A549 (cell line): ENCODE data around the gene MAN1C1.

Experiments
- EP300 ChIP-seq, 2 experiments: fragments of >200 bp; sonication (Bioruptor Twin); formaldehyde crosslinking; IDR thresholded peaks; 2 replicates in 1 of 2; 3 replicates in 1 of 2; pipeline ENCODE4 v1.6.1; 2016 to 2017
- JUN ChIP-seq, 2 experiments: fragments of >200 bp; sonication (Bioruptor Twin); formaldehyde crosslinking; IDR thresholded peaks; 2 replicates in 1 of 2; 3 replicates in 1 of 2; pipeline ENCODE4 v1.6.1; 2016 to 2017
- MAZ ChIP-seq: fragments of 150-350 bp; IDR thresholded peaks from 2 replicates; pipeline ENCODE4 v1.6.1; 2014; ENCODE audit warnings: antibody characterized with exemption, low read depth, low read length, borderline replicate concordance
- SMC3 ChIP-seq: fragments of >200 bp; sonication (Bioruptor Twin); formaldehyde crosslinking; IDR thresholded peaks from 3 replicates; pipeline ENCODE4 v1.6.1; 2018; ENCODE audit warnings: inconsistent platforms
- TFCP2L1 ChIP-seq: fragments of 250-450 bp; sonication (Bioruptor Pico); IDR thresholded peaks from 2 replicates; pipeline ENCODE4 v1.5.0; 2021; ENCODE audit warnings: mild to moderate bottlenecking
- TF ChIP-seq, protein P1 (sequence below): fragments of >200 bp; sonication (Bioruptor Twin); formaldehyde crosslinking; IDR thresholded peaks from 3 replicates; pipeline ENCODE4 v1.5.1; 2016
- TF ChIP-seq, protein P2 (sequence below): IDR thresholded peaks from 2 replicates; pipeline ENCODE4 v1.6.1; 2012

DNA sequence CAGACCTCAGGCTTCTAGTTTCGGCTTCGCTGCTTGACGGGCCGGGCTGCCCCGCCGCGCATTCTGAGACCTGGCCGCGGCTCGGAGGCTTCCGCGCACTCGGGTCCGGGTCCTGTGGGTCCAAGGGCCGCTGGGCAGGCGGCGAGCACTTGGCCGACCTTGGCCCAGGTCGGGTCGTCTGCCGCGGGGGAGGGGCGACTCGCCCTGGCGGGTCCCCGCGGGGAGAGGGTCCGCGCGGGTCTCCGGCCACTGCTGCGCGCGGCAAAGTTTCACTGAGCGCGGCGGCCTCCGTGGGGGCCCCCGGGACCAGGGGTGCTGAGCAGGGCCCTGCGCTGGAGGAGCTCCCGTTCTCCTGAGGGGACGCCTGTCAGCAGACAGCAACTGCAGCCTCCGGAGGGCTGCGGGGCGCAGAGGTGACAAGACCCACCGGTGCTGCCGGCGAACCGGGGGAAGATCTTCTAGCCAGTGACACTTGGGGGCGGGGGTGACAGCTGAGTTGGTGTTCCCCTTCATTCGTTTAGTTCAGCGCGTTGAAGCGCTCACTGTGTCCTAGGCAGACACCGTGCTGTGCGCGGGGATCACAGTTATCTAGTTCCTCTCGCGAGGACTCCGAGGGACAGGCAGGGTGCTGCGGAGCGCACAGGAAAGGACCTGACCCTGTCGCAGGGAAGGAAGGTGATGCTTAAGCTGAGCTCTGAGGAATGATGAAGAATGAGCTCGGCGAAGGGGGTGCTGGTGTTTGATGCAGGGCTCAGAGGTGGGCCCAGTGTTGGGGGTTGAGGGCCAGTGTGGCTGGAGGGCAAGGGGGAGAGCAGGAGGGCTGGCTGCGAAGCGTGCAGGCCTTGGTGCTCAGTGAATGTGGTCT, 203.9 kb downstream of the MAN1C1 start:
- TF ChIP-seq, protein P1, sequence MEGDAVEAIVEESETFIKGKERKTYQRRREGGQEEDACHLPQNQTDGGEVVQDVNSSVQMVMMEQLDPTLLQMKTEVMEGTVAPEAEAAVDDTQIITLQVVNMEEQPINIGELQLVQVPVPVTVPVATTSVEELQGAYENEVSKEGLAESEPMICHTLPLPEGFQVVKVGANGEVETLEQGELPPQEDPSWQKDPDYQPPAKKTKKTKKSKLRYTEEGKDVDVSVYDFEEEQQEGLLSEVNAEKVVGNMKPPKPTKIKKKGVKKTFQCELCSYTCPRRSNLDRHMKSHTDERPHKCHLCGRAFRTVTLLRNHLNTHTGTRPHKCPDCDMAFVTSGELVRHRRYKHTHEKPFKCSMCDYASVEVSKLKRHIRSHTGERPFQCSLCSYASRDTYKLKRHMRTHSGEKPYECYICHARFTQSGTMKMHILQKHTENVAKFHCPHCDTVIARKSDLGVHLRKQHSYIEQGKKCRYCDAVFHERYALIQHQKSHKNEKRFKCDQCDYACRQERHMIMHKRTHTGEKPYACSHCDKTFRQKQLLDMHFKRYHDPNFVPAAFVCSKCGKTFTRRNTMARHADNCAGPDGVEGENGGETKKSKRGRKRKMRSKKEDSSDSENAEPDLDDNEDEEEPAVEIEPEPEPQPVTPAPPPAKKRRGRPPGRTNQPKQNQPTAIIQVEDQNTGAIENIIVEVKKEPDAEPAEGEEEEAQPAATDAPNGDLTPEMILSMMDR, result no peak
- TF ChIP-seq EP300 (IDR thresholded peaks at IDR 0.05) (no peak), MAZ (no peak), SMC3 (no peak), TFCP2L1 (no peak), JUN (IDR thresholded peaks at IDR 0.05) (no peak)
- TF ChIP-seq, protein P2, sequence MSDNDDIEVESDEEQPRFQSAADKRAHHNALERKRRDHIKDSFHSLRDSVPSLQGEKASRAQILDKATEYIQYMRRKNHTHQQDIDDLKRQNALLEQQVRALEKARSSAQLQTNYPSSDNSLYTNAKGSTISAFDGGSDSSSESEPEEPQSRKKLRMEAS, result no peak
